Uterus (tissue), 4 donors: ENCODE results near the gene INTS4. TPM values are rescaled to one million over a fixed set of nuclear protein-coding genes. Genes with fewer than 3 reads are reported as not detected.
"Not testable (repeated sequence)": the region's sequence is repeated elsewhere in the genome, so short reads cannot be mapped to it uniquely, and the experiment has no call there.

ENCODE experiments used
- DNase-seq, 2 donors: peaks; one replicate each; pipeline ENCODE4 v3.0.0-alpha.2; 2019 to 2020
- H3K27ac ChIP-seq, 2 donors: fragments of 200-600 bp; sonication (generic); 1 replicate in 1 of 2; 2 replicates in 1 of 2; pipeline ENCODE4 v1.5.1; 2016 to 2018
- H3K27me3 ChIP-seq, 2 donors: fragments of 200-600 bp; sonication (generic); one replicate each; pipeline ENCODE4 v1.5.1; 2018 to 2019; ENCODE audit warnings: control low read depth in 1 of 2
- H3K36me3 ChIP-seq, 2 donors: fragments of 200-600 bp; sonication (generic); one replicate each; pipeline ENCODE4 v1.5.1; 2019; ENCODE audit warnings: control low read depth in 1 of 2
- H3K4me1 ChIP-seq, 2 donors: fragments of 200-600 bp; sonication (generic); one replicate each; pipeline ENCODE4 v1.5.1; 2018 to 2019; ENCODE audit warnings: control low read depth in 1 of 2
- H3K4me3 ChIP-seq, 2 donors: fragments of 200-600 bp; sonication (generic); 1 replicate in 1 of 2; 2 replicates in 1 of 2; pipeline ENCODE4 v1.5.1; 2018 to 2019; ENCODE audit warnings: mild to moderate bottlenecking in 1 of 2
- H3K9me3 ChIP-seq, 2 donors: fragments of 200-600 bp; sonication (generic); one replicate each; pipeline ENCODE4 v1.5.1; 2019; ENCODE audit warnings: control low read depth in 1 of 2
- CTCF ChIP-seq, 4 experiments: fragments of 200-600 bp in 2 of 4; fragments of 450-650 bp in 2 of 4; sonication (generic) in 2 of 4; IDR thresholded peaks; one replicate each; pipeline ENCODE4 v1.5.1; 2016 to 2019; ENCODE audit warnings: antibody characterized with exemption in 4 of 4, mild to moderate bottlenecking in 2 of 4, moderate library complexity in 1 of 4
- POLR2A ChIP-seq, 2 donors: fragments of 450-650 bp; IDR thresholded peaks; one replicate each; pipeline ENCODE4 v1.6.1; 2016; ENCODE audit warnings: antibody characterized with exemption in 2 of 2, mild to moderate bottlenecking in 1 of 2, moderate library complexity in 1 of 2
- intact Hi-C: fragments of 100-400 bp; cut with DNase I; formaldehyde crosslinking; loops from one replicate; pipeline ENCODE4 v1.15.1; 2023; ENCODE audit warnings: low total_unique reads
- total RNA-seq, 4 donors: library from RNA; depleted of rRNA in 3 of 4; stranded (reverse); fragments of >200 nt in 3 of 4; gene quantifications; one replicate each; pipeline versions ENCODE4 v1.1.0 to v1.2.4, GENCODE V29; 2014 to 2023
- donor health status: DM: yes; HTN: yes; CAD: no.

Gene INTS4
- total RNA-seq, 4 donors from 2014 or later: 13.8 to 68.8 (median 45.7) TPM

DNA sequence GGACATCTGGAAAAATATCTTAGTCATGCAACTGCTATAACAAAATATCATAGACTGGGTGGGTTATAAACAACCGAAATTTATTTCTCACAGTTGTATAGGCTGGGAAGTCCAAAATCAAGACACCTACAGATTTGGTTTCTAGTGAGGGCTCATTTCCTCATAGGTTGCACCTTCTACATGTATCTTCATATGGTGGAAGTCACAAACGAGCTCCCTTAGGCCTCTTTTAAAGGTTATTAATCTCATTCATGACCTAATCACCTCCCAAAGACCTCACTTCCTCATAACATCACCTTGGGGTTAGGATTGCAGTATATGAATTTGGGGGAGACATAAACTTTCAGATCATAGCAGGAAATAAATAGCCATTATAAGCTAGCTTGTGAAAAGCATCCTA lies 85.2 kb downstream of the INTS4 start:
- intact Hi-C loops: no loop called here
- H3K27me3 ChIP-seq: no peaks in the 10 kb centered on the region
- TF ChIP-seq POLR2A (IDR thresholded peaks at IDR 0.05) (no peak), CTCF (IDR thresholded peaks at IDR 0.05) (no peak)
- DNase-seq: no peak
- no peak overlapping the region for H3K27ac ChIP-seq
- H3K9me3 ChIP-seq: no peaks in the 10 kb centered on the region
- H3K4me1 ChIP-seq: no peaks in the 10 kb centered on the region
- no peak overlapping the region for H3K4me3 ChIP-seq
- H3K36me3 ChIP-seq: no peaks in the 10 kb centered on the region

- Histone ChIP-seq H3K4me1 (no peaks in the 10 kb centered on the region), H3K27ac (no peak overlapping the region), H3K9me3 (no peaks in the 10 kb centered on the region), H3K36me3 (no peaks in the 10 kb centered on the region), H3K27me3 (no peaks in the 10 kb centered on the region), H3K4me3 (no peak overlapping the region)
- TF ChIP-seq POLR2A (IDR thresholded peaks at IDR 0.05): no peak
- DNase-seq: no peak
- intact Hi-C loops: no loop called here
Measured at GRCh38 chr11:77908835-77909234, 85.6 kb downstream of the INTS4 start.

- H3K4me1 ChIP-seq, intact Hi-C loops, H3K4me3 ChIP-seq, H3K9me3 ChIP-seq, DNase-seq, H3K27me3 ChIP-seq, H3K27ac ChIP-seq, H3K36me3 ChIP-seq: not testable (repeated sequence)
Measured at GRCh38 chr11:77894949-77895348, 99.5 kb downstream of the INTS4 start.

DNA sequence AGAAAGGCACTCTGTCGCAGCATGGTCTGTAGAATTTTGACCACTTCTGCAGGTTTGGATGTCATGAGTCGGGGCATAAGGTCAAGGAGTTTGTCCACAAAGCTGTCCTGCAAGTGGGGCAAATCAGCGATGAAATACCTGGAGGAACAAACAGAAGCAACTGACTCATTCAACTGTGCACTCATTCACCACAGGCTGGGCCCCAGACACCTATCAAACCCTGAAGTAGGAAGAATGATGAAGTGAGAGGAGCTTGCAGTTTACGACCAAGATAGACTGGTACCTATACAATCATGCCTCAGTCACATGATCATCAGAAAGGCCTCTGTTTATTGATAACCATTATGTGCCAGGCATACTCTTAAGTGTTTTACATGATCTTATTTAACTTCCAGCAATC lies 102.8 kb downstream of the INTS4 start:
- H3K9me3 ChIP-seq, H3K27me3 ChIP-seq, intact Hi-C loops, H3K36me3 ChIP-seq, H3K4me3 ChIP-seq, H3K4me1 ChIP-seq, H3K27ac ChIP-seq, DNase-seq: not testable (repeated sequence)

DNA sequence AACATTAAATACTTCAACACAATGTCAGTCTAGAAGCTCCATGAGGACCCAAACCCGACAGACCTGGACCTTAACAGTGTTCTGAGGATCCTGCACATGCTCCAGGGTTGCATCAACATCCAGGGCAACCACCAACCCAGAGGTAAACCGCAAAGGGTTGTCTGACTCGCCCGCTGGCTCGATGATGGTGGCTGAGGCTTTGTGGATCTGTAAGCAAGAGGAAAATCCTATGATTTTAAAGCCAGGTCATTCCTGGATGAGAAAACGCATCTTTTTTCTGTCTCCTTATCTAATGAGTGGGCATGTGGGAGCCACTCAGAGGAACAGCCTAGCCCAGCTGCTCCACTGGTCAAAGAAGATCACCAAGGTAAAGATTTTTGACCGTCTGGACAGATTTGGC lies 103.2 kb downstream of the INTS4 start:
- intact Hi-C loops, H3K4me3 ChIP-seq, H3K36me3 ChIP-seq, H3K4me1 ChIP-seq, DNase-seq, H3K9me3 ChIP-seq, H3K27me3 ChIP-seq: not testable (repeated sequence)
- peak overlapping the region in 1 of 2 donors; percentile 45 for H3K27ac ChIP-seq

GRCh38 chr11:77890619-77891056 lies 103.8 kb downstream of the INTS4 start:
- H3K4me1 ChIP-seq, intact Hi-C loops, H3K9me3 ChIP-seq, H3K4me3 ChIP-seq, H3K36me3 ChIP-seq, DNase-seq, H3K27me3 ChIP-seq: not testable (repeated sequence)
- H3K27ac ChIP-seq: peak overlapping the region in 1 of 2 donors; percentile 45

- H3K27ac ChIP-seq, intact Hi-C loops, H3K4me1 ChIP-seq, H3K9me3 ChIP-seq, H3K27me3 ChIP-seq, DNase-seq, H3K36me3 ChIP-seq, H3K4me3 ChIP-seq: not testable (repeated sequence)
Measured at GRCh38 chr11:77890100-77890614, 104.3 kb downstream of the INTS4 start.

DNA sequence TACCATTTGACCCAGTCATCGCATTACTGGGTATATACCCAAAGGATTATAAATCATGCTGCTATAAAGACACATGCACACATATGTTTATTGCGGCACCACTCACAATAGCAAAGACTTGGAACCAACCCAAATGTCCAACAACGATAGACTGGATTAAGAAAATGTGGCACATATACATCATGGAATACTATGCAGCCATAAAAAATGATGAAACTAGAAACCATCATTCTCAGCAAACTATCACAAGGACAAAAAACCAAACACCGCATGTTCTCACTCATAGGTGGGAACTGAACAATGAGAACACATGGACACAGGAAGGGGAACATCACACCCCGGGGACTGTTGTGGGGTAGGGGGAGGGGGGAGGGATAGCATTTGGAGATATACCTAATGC lies 105.4 kb downstream of the INTS4 start:
- not testable (repeated sequence) for H3K4me3 ChIP-seq

GRCh38 chr11:77886401-77886800 lies 108.1 kb downstream of the INTS4 start:
- H3K9me3 ChIP-seq: no peaks in the 10 kb centered on the region
- TF ChIP-seq POLR2A (IDR thresholded peaks at IDR 0.05): no peak
- no peak overlapping the region for H3K27ac ChIP-seq
- H3K27me3 ChIP-seq: no peaks in the 10 kb centered on the region
- intact Hi-C loops: no loop called here
- H3K4me1 ChIP-seq: no peaks in the 10 kb centered on the region
- H3K36me3 ChIP-seq: no peaks in the 10 kb centered on the region
- no peak for DNase-seq
- H3K4me3 ChIP-seq: no peak overlapping the region

More for the DNA sequence above, 105.4 kb downstream of the INTS4 start:
- H3K4me1 ChIP-seq, H3K27me3 ChIP-seq, intact Hi-C loops, H3K36me3 ChIP-seq, DNase-seq, H3K9me3 ChIP-seq, H3K27ac ChIP-seq: not testable (repeated sequence)
